Activated T-helper 17 cell treated with anti-CD3 and anti-CD28 coated beads, Interleukin-2, amount 50 U/mL, for 72 hours (primary cell): ENCODE data around the gene SPARC. TPM values are rescaled to one million over a fixed set of nuclear protein-coding genes. Genes with fewer than 3 reads are reported as not detected.
"Not testable (repeated sequence)": the region's sequence is repeated elsewhere in the genome, so short reads cannot be mapped to it uniquely, and the experiment has no call there.

Source experiments
- ATAC-seq: fragments of 150-1000 bp; cut with Tn5 transposase; replicated peaks from 2 replicates; pipeline ENCODE4 v1.10.0; 2021; ENCODE audit warnings: mild to moderate bottlenecking, moderate library complexity
- H3K27ac Mint-ChIP-seq: one replicate; pipeline ENCODE4 v1.8.0; 2022; ENCODE audit warnings: mixed read lengths
- H3K27me3 Mint-ChIP-seq: one replicate; pipeline ENCODE4 v1.8.0; 2022; ENCODE audit warnings: mixed read lengths
- H3K36me3 Mint-ChIP-seq: one replicate; pipeline ENCODE4 v1.8.0; 2022; ENCODE audit warnings: low read depth, mild to moderate bottlenecking, mixed read lengths
- H3K4me1 Mint-ChIP-seq: one replicate; pipeline ENCODE4 v1.8.0; 2022; ENCODE audit warnings: mixed read lengths
- H3K4me3 Mint-ChIP-seq: one replicate; pipeline ENCODE4 v1.8.0; 2022; ENCODE audit warnings: mild to moderate bottlenecking, mixed read lengths
- H3K9me3 Mint-ChIP-seq: one replicate; pipeline ENCODE4 v1.8.0; 2022; ENCODE audit warnings: mixed read lengths
- total RNA-seq, 2 donors: library from RNA; stranded (reverse); gene quantifications; one replicate each; pipeline ENCODE4 v1.2.3, GENCODE V29; 2022

Gene SPARC, protein sequence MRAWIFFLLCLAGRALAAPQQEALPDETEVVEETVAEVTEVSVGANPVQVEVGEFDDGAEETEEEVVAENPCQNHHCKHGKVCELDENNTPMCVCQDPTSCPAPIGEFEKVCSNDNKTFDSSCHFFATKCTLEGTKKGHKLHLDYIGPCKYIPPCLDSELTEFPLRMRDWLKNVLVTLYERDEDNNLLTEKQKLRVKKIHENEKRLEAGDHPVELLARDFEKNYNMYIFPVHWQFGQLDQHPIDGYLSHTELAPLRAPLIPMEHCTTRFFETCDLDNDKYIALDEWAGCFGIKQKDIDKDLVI
- under 1 TPM in 1 of 2 donors, not detected in 1; 0.26 TPM for total RNA-seq

DNA sequence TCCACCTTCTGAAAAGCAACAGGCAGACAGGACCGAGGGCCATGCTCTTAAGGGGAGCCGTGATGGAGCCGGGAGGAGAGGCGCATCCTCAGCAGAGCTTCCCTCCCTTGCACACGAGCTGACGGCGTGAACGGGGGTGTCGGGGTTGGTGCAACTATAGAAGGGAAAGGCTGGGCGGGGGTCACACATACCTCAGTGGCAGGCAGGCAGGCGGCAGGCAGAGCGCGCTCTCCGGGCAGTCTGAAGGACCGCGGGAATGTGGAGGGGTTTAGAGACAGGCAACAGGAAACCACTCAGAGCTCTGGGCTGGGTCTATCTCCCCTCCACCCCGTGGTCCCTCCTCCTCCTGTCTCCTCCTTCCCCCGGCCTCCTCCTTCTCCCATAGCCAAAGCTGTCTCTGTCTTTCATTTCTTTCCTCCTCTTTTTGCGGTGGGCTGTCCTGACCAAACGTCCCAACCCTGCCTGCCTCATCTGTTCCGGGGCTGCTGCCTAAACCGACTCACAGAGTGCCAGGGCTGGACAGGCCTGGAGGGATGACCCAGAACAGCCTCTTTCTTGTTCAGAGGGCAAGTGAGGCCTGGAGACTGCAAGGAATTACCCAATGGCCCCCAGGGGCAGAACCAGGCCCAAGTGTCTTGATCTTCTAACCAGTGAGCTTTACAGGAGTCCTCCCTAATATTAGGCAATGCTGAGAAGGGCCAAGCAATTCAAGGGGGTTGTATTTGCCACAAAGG, at the start of gene SPARC:
SPARC (minus strand) TSS at position 242 of the 734 bp plus-strand sequence. CDS start 10,727 bp downstream, outside the sequence.
- Mint-ChIP-seq H3K9me3 (no peaks in the 10 kb centered on the region), H3K4me3 (peak within 1 kb of the TSS; percentile 33), H3K4me1 (no peaks in the 10 kb centered on the region), H3K27me3 (peaks cover 42% of the 10 kb centered on the region), H3K36me3 (no peaks in the 10 kb centered on the region), H3K27ac (no peak within 1 kb of the TSS)
- ATAC-seq: peak; percentile 53

DNA sequence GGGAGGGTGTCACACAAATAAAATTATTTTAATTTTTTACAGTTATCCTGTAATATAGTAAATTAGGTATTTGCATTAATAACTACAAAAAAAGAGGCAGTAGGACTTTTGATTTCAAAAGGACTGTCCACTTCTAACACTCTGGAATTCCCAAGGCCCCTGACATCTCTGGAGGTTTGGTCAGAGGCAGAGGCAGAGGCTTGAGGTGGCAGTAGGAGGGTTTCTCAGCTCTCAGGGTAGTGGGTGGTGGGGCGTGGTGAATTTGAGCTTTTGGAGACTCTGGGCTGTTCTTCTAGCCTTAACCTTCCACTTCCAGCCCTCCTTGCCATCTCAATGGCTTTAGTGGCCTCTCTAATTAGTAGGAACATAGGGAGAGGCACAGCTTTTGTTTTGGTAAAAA, 48.9 kb upstream of the SPARC start:
- Mint-ChIP-seq H3K36me3 (peaks cover 27% of the 10 kb centered on the region), H3K27ac (no peak overlapping the region), H3K9me3 (no peaks in the 10 kb centered on the region), H3K27me3 (no peaks in the 10 kb centered on the region), H3K4me3 (no peak overlapping the region), H3K4me1 (peaks cover 7% of the 10 kb centered on the region)
- no peak for ATAC-seq

DNA sequence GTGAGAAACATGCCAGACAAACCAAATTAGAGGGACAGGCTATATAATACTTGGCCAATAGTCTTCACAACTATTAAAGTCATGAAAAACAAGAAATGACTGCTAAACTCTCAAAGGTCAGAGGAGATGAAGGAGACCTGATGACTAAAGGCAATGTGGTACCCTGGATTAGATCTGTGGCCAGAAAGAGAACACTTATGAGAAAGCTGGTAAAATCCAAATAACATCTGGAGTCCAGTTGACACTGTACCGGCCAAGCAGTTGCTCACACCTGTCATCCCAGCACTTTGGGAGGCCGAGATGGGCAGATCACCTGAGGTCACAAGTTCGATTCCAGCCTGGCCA, 47.3 kb upstream of the SPARC start:
- H3K4me3 Mint-ChIP-seq: no peak overlapping the region
- peaks cover 37% of the 10 kb centered on the region for H3K36me3 Mint-ChIP-seq
- no peaks in the 10 kb centered on the region for H3K27me3 Mint-ChIP-seq
- no peak overlapping the region for H3K27ac Mint-ChIP-seq
- ATAC-seq: no peak
- no peaks in the 10 kb centered on the region for H3K9me3 Mint-ChIP-seq
- H3K4me1 Mint-ChIP-seq: no peaks in the 10 kb centered on the region

DNA sequence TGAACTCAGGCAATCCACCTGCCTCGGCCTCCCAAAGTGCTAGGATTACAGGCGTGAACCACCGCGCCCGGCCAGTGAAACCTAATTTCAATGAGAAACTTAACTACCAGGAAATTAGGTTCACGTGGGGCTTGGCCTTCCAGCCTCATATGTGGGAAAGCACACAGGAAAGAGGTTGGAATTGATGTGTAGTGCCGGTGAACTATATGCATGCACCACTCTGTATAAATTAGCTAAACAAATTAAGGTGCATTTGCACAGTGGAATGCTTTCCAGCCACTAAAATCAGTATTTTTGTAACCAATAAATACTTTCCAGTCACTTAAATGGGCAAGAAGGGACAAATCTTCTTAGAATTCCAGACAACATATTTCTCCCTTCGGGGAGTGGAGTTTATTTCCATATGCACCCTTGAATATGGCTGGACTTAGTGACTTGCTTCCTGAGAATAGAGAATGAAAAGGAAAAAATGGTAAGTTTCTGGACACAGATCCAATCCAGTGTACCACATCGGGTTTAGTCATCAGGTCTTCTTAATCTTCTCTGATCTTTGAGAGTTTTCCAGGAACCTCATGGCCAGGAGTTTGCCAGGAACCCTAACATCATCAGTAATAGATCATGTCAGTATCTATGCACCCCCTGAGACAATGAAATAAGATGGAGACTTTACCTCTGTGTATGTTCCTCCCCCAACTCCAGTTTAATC, 46.8 kb upstream of the SPARC start:
- H3K4me3 Mint-ChIP-seq: no peak overlapping the region
- no peaks in the 10 kb centered on the region for H3K4me1 Mint-ChIP-seq

DNA sequence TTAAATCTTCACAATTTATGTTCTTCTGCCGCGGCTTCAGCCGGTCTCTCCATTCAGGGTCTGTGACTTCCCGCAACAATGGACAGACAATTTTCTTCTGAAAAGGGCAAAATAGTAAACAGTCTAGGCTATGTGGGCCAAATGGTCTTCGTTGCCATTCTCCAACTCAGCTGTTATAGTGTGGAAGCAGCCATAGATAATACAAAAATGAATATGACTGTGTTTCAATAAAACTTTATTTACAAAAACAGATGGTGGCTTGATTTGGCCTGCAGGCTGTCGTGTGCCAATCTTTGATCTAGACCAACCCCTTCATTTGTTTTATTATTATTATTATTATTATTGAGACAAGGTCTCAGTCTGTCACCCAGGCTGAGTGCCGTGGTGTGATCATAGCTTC, 43.7 kb upstream of the SPARC start:
- no peak overlapping the region for H3K4me3 Mint-ChIP-seq
- ATAC-seq: no peak
- no peak overlapping the region for H3K27ac Mint-ChIP-seq
- peaks cover 29% of the 10 kb centered on the region for H3K36me3 Mint-ChIP-seq
- H3K9me3 Mint-ChIP-seq: no peaks in the 10 kb centered on the region
- no peaks in the 10 kb centered on the region for H3K4me1 Mint-ChIP-seq
- no peaks in the 10 kb centered on the region for H3K27me3 Mint-ChIP-seq

More for the DNA sequence above, 46.8 kb upstream of the SPARC start:
- no peaks in the 10 kb centered on the region for H3K27me3 Mint-ChIP-seq
- ATAC-seq: no peak
- H3K27ac Mint-ChIP-seq: no peak overlapping the region
- H3K9me3 Mint-ChIP-seq: no peaks in the 10 kb centered on the region
- peaks cover 34% of the 10 kb centered on the region for H3K36me3 Mint-ChIP-seq

DNA sequence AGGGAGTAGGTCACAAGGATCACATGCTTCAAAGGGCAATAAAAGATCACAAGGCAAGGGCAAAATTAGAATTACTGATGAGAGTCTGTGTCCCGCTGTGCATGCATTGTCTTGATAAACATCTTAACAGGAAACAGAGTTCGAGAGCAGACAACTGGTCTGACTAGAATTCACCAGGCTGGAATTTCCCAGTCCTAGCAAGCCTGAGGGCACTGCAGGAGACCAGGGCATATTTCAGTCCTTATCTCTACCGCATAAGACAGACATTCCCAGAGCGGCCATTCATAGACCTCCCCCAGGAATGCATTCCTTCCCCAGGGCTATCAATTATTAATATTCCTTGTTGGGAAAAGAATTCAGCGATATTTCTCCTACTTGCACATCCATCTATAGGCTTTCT, 42.9 kb upstream of the SPARC start:
- ATAC-seq, H3K4me3 Mint-ChIP-seq, H3K9me3 Mint-ChIP-seq, H3K27ac Mint-ChIP-seq, H3K27me3 Mint-ChIP-seq, H3K4me1 Mint-ChIP-seq: not testable (repeated sequence)
- peaks cover 29% of the 10 kb centered on the region for H3K36me3 Mint-ChIP-seq

DNA sequence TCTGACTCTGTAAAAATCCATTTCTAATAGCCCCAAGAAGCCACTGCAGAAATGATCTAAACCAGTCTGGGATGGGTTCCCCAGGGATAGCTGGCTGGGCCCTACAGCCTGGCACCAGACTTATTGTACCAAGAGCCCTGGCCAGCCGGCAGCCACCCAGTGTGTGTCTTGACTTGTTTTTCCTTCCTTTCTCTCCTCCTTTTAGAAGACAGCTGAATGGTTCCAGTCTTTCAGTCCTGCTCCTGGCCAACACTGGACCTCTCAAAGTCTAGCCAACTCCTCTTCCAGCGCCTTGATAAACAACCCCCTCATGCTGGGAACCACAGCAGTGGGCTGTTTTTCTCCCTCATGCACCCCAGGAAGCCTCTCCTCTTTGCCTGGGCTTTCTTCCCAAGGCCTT, 37.6 kb upstream of the SPARC start:
- H3K9me3 Mint-ChIP-seq: no peaks in the 10 kb centered on the region
- H3K27me3 Mint-ChIP-seq: no peaks in the 10 kb centered on the region
- H3K27ac Mint-ChIP-seq: no peak overlapping the region
- ATAC-seq: no peak
- H3K36me3 Mint-ChIP-seq: peaks cover 3% of the 10 kb centered on the region
- H3K4me1 Mint-ChIP-seq: peaks cover 4% of the 10 kb centered on the region
- no peak overlapping the region for H3K4me3 Mint-ChIP-seq

DNA sequence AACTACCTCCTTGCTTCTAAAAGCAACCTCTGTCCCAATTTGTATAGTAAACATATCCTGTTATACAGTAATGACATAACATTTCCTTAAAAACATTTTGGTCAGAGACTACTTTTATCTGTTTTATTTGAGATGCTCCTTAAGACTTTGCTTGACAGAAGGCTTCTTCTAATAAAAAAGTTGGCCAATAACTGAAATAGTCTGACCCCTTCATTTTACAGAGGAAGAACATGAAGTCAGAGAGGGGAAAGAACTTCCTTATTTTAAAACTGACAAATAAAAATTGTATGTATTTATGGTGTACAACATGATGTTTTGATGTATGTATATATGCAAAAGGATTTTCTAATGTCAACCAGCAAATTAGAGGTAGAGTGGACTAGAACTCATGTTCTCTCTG, 35.8 kb upstream of the SPARC start:
- Mint-ChIP-seq H3K27me3 (no peaks in the 10 kb centered on the region), H3K27ac (no peak overlapping the region), H3K36me3 (no peaks in the 10 kb centered on the region), H3K4me3 (no peak overlapping the region), H3K4me1 (peaks cover 4% of the 10 kb centered on the region), H3K9me3 (no peaks in the 10 kb centered on the region)
- no peak for ATAC-seq

DNA sequence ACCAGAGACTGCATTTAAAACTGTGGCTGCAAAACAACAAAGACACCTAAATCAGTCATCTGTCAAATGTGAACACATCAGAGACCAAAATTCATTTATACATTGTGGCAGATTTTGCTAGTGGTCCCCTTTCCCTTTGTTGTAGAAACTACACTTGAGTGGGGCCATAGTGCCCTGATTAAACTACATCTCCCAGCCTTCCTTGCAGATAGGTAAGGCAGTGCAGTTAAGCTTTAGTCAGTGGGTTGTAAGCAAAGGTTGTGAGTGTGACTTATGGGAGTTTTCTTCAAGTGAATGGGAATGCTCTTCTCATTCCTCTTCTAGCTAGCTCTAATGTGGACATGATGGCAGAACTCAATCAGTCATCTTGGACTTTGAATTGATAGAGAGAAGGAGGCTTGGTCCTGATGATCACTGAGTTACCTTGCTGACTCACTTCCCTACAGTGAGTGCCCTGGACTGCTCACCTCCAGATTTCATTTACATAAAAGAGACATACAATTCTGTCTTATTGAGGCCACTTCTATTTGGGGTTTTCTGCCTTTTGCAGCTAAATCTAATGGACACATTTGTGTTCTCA, 35.2 kb upstream of the SPARC start:
- H3K27ac Mint-ChIP-seq: peak overlapping the region; percentile 28
- no peaks in the 10 kb centered on the region for H3K36me3 Mint-ChIP-seq
- H3K4me3 Mint-ChIP-seq: no peak overlapping the region
- H3K9me3 Mint-ChIP-seq: no peaks in the 10 kb centered on the region
- peak; percentile 25 for ATAC-seq
- H3K27me3 Mint-ChIP-seq: no peaks in the 10 kb centered on the region
- peaks cover 4% of the 10 kb centered on the region for H3K4me1 Mint-ChIP-seq

DNA sequence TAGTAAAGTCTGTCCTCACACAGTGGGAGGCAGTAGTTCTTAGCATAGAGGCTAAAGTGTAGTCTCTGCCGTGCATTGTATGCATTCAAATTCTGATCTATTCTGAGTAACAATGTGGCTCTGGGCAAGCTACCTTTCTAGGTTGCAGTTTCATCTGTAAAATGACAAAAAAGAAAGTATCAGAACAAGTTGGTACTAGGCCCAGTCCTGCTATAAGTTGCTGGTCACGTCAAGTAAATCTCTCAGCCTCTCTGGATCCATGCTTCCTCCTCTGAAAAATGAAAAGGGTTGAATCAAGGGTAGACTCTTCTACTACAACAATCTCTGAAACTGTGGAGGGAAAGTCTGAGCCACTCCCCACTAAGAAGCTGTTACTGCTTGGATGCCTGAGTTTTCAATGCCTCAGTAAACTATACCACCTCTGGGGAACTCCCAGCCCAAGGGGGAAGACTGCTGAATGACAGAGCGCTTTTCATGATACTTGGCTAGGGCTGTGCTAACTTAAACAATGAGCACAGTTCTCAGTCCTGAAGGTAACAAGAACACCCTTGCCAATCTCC, 34.5 kb upstream of the SPARC start:
- peak overlapping the region; percentile 28 for H3K27ac Mint-ChIP-seq
- ATAC-seq: peak; percentile 90

DNA sequence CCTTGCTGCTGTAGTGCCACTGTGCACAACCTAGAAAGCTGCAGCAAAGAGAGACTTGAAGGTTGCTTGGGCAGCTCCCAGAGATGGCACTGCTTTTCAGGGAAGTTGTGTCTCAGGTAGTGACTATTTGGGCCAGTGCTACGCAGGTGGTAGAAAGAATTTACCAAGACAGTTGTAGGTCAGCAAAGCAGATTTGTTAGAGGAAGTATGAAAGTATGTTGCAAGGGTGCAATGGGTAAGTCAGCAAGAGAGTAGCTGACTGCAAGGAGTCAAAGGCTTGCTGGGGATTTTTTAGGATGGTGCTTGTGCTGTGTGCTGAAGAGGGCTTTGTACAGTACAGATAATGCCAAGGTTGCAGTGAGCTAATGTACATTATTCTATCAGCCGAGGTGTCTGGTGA, 33.5 kb upstream of the SPARC start:
- H3K27me3 Mint-ChIP-seq: no peaks in the 10 kb centered on the region

More for the DNA sequence above, 34.5 kb upstream of the SPARC start:
- Mint-ChIP-seq H3K4me3 (no peak overlapping the region), H3K9me3 (no peaks in the 10 kb centered on the region), H3K27me3 (no peaks in the 10 kb centered on the region), H3K36me3 (no peaks in the 10 kb centered on the region), H3K4me1 (peaks cover 4% of the 10 kb centered on the region)

DNA sequence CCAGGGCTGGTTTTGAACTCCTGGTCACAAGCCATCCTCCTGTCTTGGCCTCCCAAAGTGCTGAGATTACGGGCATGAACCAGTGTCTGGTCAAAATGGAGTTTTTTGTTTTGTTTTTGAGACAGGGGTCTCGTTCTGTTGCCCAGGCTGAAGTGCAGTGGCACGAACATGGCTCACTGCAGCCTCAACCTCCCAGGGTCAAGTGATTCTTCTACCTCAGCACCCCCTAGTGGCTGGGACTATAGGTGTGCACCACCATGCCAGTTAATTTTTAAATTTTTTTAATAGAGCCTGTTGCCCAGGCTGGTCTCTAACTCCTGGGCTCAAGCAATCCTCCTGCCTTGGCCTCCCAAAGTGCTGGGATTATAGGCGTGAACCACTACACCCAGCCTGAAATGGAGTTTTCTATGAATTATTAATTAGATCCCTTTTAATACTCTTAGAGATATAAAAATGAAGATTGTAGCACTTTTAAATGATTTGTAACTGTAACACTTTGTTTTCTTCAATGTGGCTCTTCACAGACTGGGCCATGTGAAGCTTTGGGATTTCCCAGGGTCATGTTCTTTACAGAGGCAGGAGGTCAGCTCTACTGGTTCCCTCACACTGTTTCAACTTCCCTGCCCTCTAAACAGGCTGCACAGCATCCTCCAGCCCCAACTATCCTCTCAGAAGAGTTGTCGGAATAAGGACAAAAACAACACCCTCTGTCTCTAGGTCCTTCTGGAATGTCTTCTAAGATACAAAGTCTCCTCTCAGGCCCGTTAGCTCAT, 32.7 kb upstream of the SPARC start:
- H3K27ac Mint-ChIP-seq: no peak overlapping the region
- no peak for ATAC-seq
- no peaks in the 10 kb centered on the region for H3K36me3 Mint-ChIP-seq
- no peaks in the 10 kb centered on the region for H3K27me3 Mint-ChIP-seq
- H3K9me3 Mint-ChIP-seq: no peaks in the 10 kb centered on the region
- H3K4me1 Mint-ChIP-seq: peaks cover under 1% of the 10 kb centered on the region
- no peak overlapping the region for H3K4me3 Mint-ChIP-seq

More for the DNA sequence above, 33.5 kb upstream of the SPARC start:
- H3K36me3 Mint-ChIP-seq: no peaks in the 10 kb centered on the region
- H3K27ac Mint-ChIP-seq: no peak overlapping the region
- no peak overlapping the region for H3K4me3 Mint-ChIP-seq
- H3K9me3 Mint-ChIP-seq: no peaks in the 10 kb centered on the region
- no peak for ATAC-seq
- H3K4me1 Mint-ChIP-seq: peaks cover 4% of the 10 kb centered on the region

DNA sequence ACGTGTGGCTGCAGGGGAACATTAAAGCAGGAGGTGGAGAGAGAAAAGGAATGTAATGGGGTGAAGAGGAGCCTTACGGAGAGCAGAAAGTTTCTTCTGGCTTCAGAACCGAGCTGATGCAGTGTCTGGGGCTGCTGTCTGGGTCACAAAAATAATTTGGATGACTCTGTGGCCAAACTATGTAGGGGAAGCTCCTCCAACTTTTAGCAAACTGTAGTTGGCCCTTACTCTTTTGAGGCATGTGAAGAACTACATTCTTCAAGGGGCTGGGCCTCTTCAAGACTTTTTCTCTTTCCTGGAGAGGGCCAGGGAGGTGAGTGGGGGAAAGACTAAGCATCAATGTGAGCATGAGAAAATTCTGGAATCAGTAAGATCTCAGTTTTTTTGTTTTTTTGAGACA, 31.9 kb upstream of the SPARC start:
- no peak overlapping the region for H3K27ac Mint-ChIP-seq
- no peak overlapping the region for H3K4me3 Mint-ChIP-seq
- ATAC-seq: no peak
- no peaks in the 10 kb centered on the region for H3K27me3 Mint-ChIP-seq
- no peaks in the 10 kb centered on the region for H3K4me1 Mint-ChIP-seq
- H3K36me3 Mint-ChIP-seq: no peaks in the 10 kb centered on the region
- H3K9me3 Mint-ChIP-seq: no peaks in the 10 kb centered on the region

DNA sequence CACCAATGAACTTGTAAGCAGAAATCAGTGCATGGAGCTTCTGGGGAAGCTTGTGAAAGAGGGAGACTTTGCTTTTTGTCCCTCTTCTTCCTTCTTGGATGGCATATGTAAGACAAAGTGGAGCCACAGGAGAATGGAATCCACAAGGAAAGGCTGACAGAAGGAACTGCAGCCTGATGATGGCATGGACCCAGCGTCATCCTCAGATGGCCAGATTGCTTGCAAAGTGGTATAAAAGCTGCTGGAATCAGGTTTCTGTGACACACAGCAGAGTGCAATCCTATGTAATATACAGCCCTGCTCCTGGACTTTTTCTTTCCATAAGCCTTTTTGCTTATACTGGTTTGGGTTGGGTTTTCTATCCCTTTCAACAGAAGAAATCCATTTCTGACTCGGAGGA, 31.4 kb upstream of the SPARC start:
- H3K27me3 Mint-ChIP-seq: peaks cover under 1% of the 10 kb centered on the region
- H3K9me3 Mint-ChIP-seq: no peaks in the 10 kb centered on the region
- H3K36me3 Mint-ChIP-seq: no peaks in the 10 kb centered on the region
- no peak overlapping the region for H3K27ac Mint-ChIP-seq
- H3K4me3 Mint-ChIP-seq: no peak overlapping the region
- no peak for ATAC-seq
- no peaks in the 10 kb centered on the region for H3K4me1 Mint-ChIP-seq
